Suprapubic skin (tissue), 4 donors: Measurements from ENCODE around the gene TOM1L2. TPM values are rescaled to one million over a fixed set of nuclear protein-coding genes. Genes with fewer than 3 reads are reported as not detected.

Experiments
- DNase-seq, 2 donors: peaks; one replicate each; pipeline ENCODE4 v3.0.0-alpha.2; 2019; ENCODE audit warnings: low spot score in 2 of 2
- H3K27ac ChIP-seq: fragments of 200-600 bp; sonication (generic); one replicate; pipeline ENCODE4 v1.5.1; 2019
- H3K27me3 ChIP-seq: fragments of 200-600 bp; sonication (generic); one replicate; pipeline ENCODE4 v1.5.1; 2019
- H3K36me3 ChIP-seq: fragments of 200-600 bp; sonication (generic); one replicate; pipeline ENCODE4 v1.5.1; 2019
- H3K4me1 ChIP-seq: fragments of 200-600 bp; sonication (generic); one replicate; pipeline ENCODE4 v1.5.1; 2019
- H3K4me3 ChIP-seq: fragments of 200-600 bp; sonication (generic); one replicate; pipeline ENCODE4 v1.5.1; 2019; ENCODE audit warnings: mild to moderate bottlenecking
- H3K9me3 ChIP-seq: fragments of 200-600 bp; sonication (generic); one replicate; pipeline ENCODE4 v1.5.1; 2019
- CTCF ChIP-seq, 2 donors: fragments of 200-600 bp in 1 of 2; fragments of 450-650 bp in 1 of 2; sonication (generic) in 1 of 2; IDR thresholded peaks; one replicate each; pipeline ENCODE4 v1.5.1; 2016 to 2019; ENCODE audit warnings: antibody characterized with exemption in 2 of 2, mild to moderate bottlenecking in 1 of 2, moderate library complexity in 1 of 2
- EP300 ChIP-seq: sonication (generic); formaldehyde crosslinking; IDR thresholded peaks from one replicate; pipeline ENCODE4 v1.6.1; 2017; ENCODE audit warnings: antibody characterized with exemption
- POLR2A ChIP-seq, 2 donors: fragments of 450-650 bp; IDR thresholded peaks; one replicate each; pipeline ENCODE4 v1.6.1; 2017; ENCODE audit warnings: antibody characterized with exemption in 2 of 2, mild to moderate bottlenecking in 2 of 2, moderate library complexity in 2 of 2
- POLR2AphosphoS5 ChIP-seq, 3 donors: sonication (generic); formaldehyde crosslinking; IDR thresholded peaks; one replicate each; pipeline ENCODE4 v1.6.1; 2017; ENCODE audit warnings: antibody characterized with exemption in 3 of 3
- WGBS: methylation state at CpG from one replicate; pipeline ENCODE4 v1.1.5; 2018; 5-methylcytosine and 5-hydroxymethylcytosine counted together
- total RNA-seq, 4 donors: library from RNA; depleted of rRNA; stranded (reverse); fragments of >200 nt; gene quantifications; one replicate each; pipeline ENCODE4 v1.1.0, GENCODE V29; 2016

Gene TOM1L2
- total RNA-seq, 4 donors from 2014 or later, result 128 to 259 (median 162) TPM

- Histone ChIP-seq H3K27me3 (no peaks in the 10 kb centered on the region), H3K9me3 (no peaks in the 10 kb centered on the region), H3K36me3 (peaks cover under 1% of the 10 kb centered on the region), H3K4me1 (peaks cover 21% of the 10 kb centered on the region), H3K27ac (no peak overlapping the region), H3K4me3 (no peak overlapping the region)
- DNase-seq, result no peak
- TF ChIP-seq CTCF (IDR thresholded peaks at IDR 0.05) (no peak), EP300 (no peak), POLR2A (IDR thresholded peaks at IDR 0.05) (no peak), POLR2AphosphoS5 (IDR thresholded peaks at IDR 0.05) (no peak)
- WGBS, result 84% methylated on average over 7 of the region's 7 CpGs
Observed at GRCh38 chr17:17950347-17950746, 21.9 kb downstream of the TOM1L2 start.

GRCh38 chr17:17947966-17948365 lies 24.2 kb downstream of the TOM1L2 start:
- Histone ChIP-seq H3K9me3 (no peaks in the 10 kb centered on the region), H3K27ac (no peak overlapping the region), H3K4me1 (peaks cover 34% of the 10 kb centered on the region), H3K36me3 (no peaks in the 10 kb centered on the region), H3K4me3 (no peak overlapping the region), H3K27me3 (no peaks in the 10 kb centered on the region)
- 85% methylated on average over 1 of the region's 1 CpG for WGBS
- DNase-seq, result no peak
- TF ChIP-seq EP300, result no peak
- TF ChIP-seq POLR2A (IDR thresholded peaks at IDR 0.05), result no peak
- no peak for TF ChIP-seq POLR2AphosphoS5 (IDR thresholded peaks at IDR 0.05)
- TF ChIP-seq CTCF (IDR thresholded peaks at IDR 0.05), result no peak

GRCh38 chr17:17947309-17947708 lies 24.9 kb downstream of the TOM1L2 start:
- no peaks in the 10 kb centered on the region for H3K27me3 ChIP-seq
- 82% methylated on average over 5 of the region's 5 CpGs for WGBS
- peak in 1 of 2 donors; percentile 29 for DNase-seq
- H3K27ac ChIP-seq, result no peak overlapping the region
- H3K36me3 ChIP-seq, result no peaks in the 10 kb centered on the region
- TF ChIP-seq EP300 (no peak), POLR2A (IDR thresholded peaks at IDR 0.05) (no peak), CTCF (IDR thresholded peaks at IDR 0.05) (no peak), POLR2AphosphoS5 (IDR thresholded peaks at IDR 0.05) (no peak)
- no peaks in the 10 kb centered on the region for H3K9me3 ChIP-seq
- H3K4me1 ChIP-seq, result peaks cover 41% of the 10 kb centered on the region
- H3K4me3 ChIP-seq, result no peak overlapping the region

GRCh38 chr17:17946093-17946492 lies 26.1 kb downstream of the TOM1L2 start:
- WGBS, result 67% methylated on average over 3 of the region's 3 CpGs
- peak in 1 of 2 donors; percentile 11 for DNase-seq
- TF ChIP-seq EP300, result no peak
- TF ChIP-seq POLR2AphosphoS5 (IDR thresholded peaks at IDR 0.05), result no peak
- no peak for TF ChIP-seq POLR2A (IDR thresholded peaks at IDR 0.05)
- TF ChIP-seq CTCF (IDR thresholded peaks at IDR 0.05), result no peak
- no peaks in the 10 kb centered on the region for H3K27me3 ChIP-seq
- H3K36me3 ChIP-seq, result no peaks in the 10 kb centered on the region
- no peak overlapping the region for H3K27ac ChIP-seq
- H3K4me1 ChIP-seq, result peaks cover 41% of the 10 kb centered on the region
- H3K4me3 ChIP-seq, result no peak overlapping the region
- no peaks in the 10 kb centered on the region for H3K9me3 ChIP-seq

- peaks cover 44% of the 10 kb centered on the region for H3K4me1 ChIP-seq
- H3K4me3 ChIP-seq, result no peak overlapping the region
- H3K27me3 ChIP-seq, result no peaks in the 10 kb centered on the region
- no peak for TF ChIP-seq CTCF (IDR thresholded peaks at IDR 0.05)
- TF ChIP-seq POLR2A (IDR thresholded peaks at IDR 0.05), result no peak
- TF ChIP-seq EP300, result no peak
- no peak for TF ChIP-seq POLR2AphosphoS5 (IDR thresholded peaks at IDR 0.05)
- H3K9me3 ChIP-seq, result no peaks in the 10 kb centered on the region
- WGBS, result 90% methylated on average over 11 of the region's 11 CpGs
- no peaks in the 10 kb centered on the region for H3K36me3 ChIP-seq
- no peak for DNase-seq
- H3K27ac ChIP-seq, result no peak overlapping the region
Observed at GRCh38 chr17:17944743-17945142, 27.5 kb downstream of the TOM1L2 start.
